Ammon's horn (tissue), 1 donor: Measurements from ENCODE around the gene IFT74.

ENCODE experiments used
- DNase-seq: peaks from one replicate; pipeline ENCODE4 v3.0.0-alpha.2; 2016; ENCODE audit warnings: low spot score

The IFT74 gene

GRCh38 chr9:26955921-26956859 is at the start of gene IFT74:
IFT74 (plus strand) TSS chr9:26956412; CDS start chr9:26961968, 5,556 bp downstream.
- DNase-seq = peak; percentile 99

- DNase-seq = no peak
Observed at GRCh38 chr9:26913138-26913668, 43.0 kb upstream of the IFT74 start.

GRCh38 chr9:26919698-26920097 is 36.5 kb upstream of the IFT74 start:
- DNase-seq = no peak

- DNase-seq = no peak
Observed at GRCh38 chr9:26925609-26926008, 30.6 kb upstream of the IFT74 start.

- no peak for DNase-seq
Observed at GRCh38 chr9:26928902-26929495, 27.2 kb upstream of the IFT74 start.

- DNase-seq = no peak
Observed at GRCh38 chr9:26935847-26936246, 20.4 kb upstream of the IFT74 start.

- no peak for DNase-seq
Observed at GRCh38 chr9:26937816-26938371, 18.3 kb upstream of the IFT74 start.

GRCh38 chr9:26939955-26940711 is 16.1 kb upstream of the IFT74 start:
- DNase-seq = no peak

GRCh38 chr9:26940779-26941178 is 15.4 kb upstream of the IFT74 start:
- no peak for DNase-seq

- no peak for DNase-seq
Observed at GRCh38 chr9:26945591-26945990, 10.6 kb upstream of the IFT74 start.

GRCh38 chr9:26946753-26947727 is 9.2 kb upstream of the IFT74 start, which contains the start of gene PLAA:
PLAA (minus strand) TSS chr9:26947242; CDS start chr9:26947045, 197 bp downstream.
- peak; percentile 96 for DNase-seq

GRCh38 chr9:26947736-26948135 is 8.5 kb upstream of the IFT74 start:
- DNase-seq = no peak

- no peak for DNase-seq
Observed at GRCh38 chr9:26949637-26950069, 6.6 kb upstream of the IFT74 start.

GRCh38 chr9:26950521-26950920 is 5.7 kb upstream of the IFT74 start:
- no peak for DNase-seq

- no peak for DNase-seq
Observed at GRCh38 chr9:26951794-26952193, 4.4 kb upstream of the IFT74 start.

GRCh38 chr9:26954050-26954508 is 2.1 kb upstream of the IFT74 start:
- peak; percentile 17 for DNase-seq

- peak; percentile 59 for DNase-seq
Observed at GRCh38 chr9:26955222-26955903, 849 bp upstream of the IFT74 start.

GRCh38 chr9:26956860-26957233 is 635 bp downstream of the IFT74 start:
- DNase-seq = no peak

GRCh38 chr9:26971721-26972120 is 15.5 kb downstream of the IFT74 start:
- no peak for DNase-seq

- DNase-seq = no peak
Observed at GRCh38 chr9:26973989-26974388, 17.8 kb downstream of the IFT74 start.
